HEK293 (cell line): ENCODE results near the gene STOML1.

Experiments used
- CTCF ChIA-PET: fragments of 350-600 bp; formaldehyde crosslinking; extraction: SDS; loops from one replicate; lab custom pipeline; 2021; ENCODE audit warnings: antibody characterized with exemption; lab: Yijun Ruan, JAX
- POLR2A ChIA-PET: fragments of 300-600 bp; formaldehyde crosslinking; extraction: SDS; loops from one replicate; lab custom pipeline; 2020; ENCODE audit warnings: antibody characterized with exemption, inconsistent platforms; lab: Yijun Ruan, JAX
- H3K27ac ChIP-seq: fragments of 200-500 bp; sonication (Bioruptor generic); 2 replicates; pipeline ENCODE4 v1.5.1; 2014; ENCODE audit warnings: low read depth, low read length, control low read depth, inconsistent platforms; ENCODE audit errors: extremely low read depth
- H3K36me3 ChIP-seq, 2 experiments: fragments of 200-500 bp in 1 of 2; sonication (Bioruptor generic) in 1 of 2; 1 replicate in 1 of 2; 2 replicates in 1 of 2; pipeline ENCODE4 v1.5.1; 2014 to 2017; ENCODE audit warnings: inconsistent platforms in 2 of 2, low read length in 2 of 2; ENCODE audit not compliant: control insufficient read depth in 2 of 2, insufficient read depth in 1 of 2
- H3K4me1 ChIP-seq: fragments of 200-500 bp; sonication (Bioruptor generic); 2 replicates; pipeline ENCODE4 v1.5.1; 2014; ENCODE audit warnings: mild to moderate bottlenecking, low read length, inconsistent platforms; ENCODE audit not compliant: control insufficient read depth, insufficient read depth
- H3K4me3 ChIP-seq: 2 replicates; pipeline ENCODE4 v1.5.1; 2011; ENCODE audit warnings: low read depth, mild to moderate bottlenecking, control low read depth, low read length, moderate library complexity
- H3K9me3 ChIP-seq: fragments of 200-500 bp; sonication (Bioruptor generic); 2 replicates; pipeline ENCODE4 v1.5.1; 2014; ENCODE audit warnings: low read depth, low read length, inconsistent platforms; ENCODE audit not compliant: control insufficient read depth, insufficient read depth
- PBX3 ChIP-seq: sonication (generic); formaldehyde crosslinking; IDR thresholded peaks from 2 replicates; pipeline ENCODE4 v1.8.1; 2022; ENCODE audit warnings: mild to moderate bottlenecking, moderate library complexity, missing genetic modification reagents
- REST ChIP-seq: fragments of 450-650 bp; formaldehyde crosslinking; IDR thresholded peaks from 2 replicates; pipeline ENCODE4 v1.5.1; 2016; ENCODE audit warnings: missing biosample characterization, missing genetic modification characterization
- SCRT1 ChIP-seq: fragments of 450-650 bp; formaldehyde crosslinking; IDR thresholded peaks from 2 replicates; pipeline ENCODE4 v1.5.1; 2016; ENCODE audit warnings: missing biosample characterization, missing genetic modification characterization, borderline replicate concordance
- SCRT2 ChIP-seq: fragments of 450-650 bp; formaldehyde crosslinking; IDR thresholded peaks from 2 replicates; pipeline ENCODE4 v1.5.1; 2016; ENCODE audit warnings: missing biosample characterization, missing genetic modification characterization
- SP3 ChIP-seq: fragments of 450-650 bp; formaldehyde crosslinking; IDR thresholded peaks from 2 replicates; pipeline ENCODE4 v1.5.1; 2016; ENCODE audit warnings: missing biosample characterization, missing genetic modification characterization
- ZFHX2 ChIP-seq: fragments of 450-650 bp; formaldehyde crosslinking; conservative IDR thresholded peaks from 2 replicates; pipeline ENCODE4 v1.5.1; 2016; ENCODE audit warnings: missing biosample characterization, missing genetic modification characterization
- ZNF140 ChIP-seq: fragments of 450-650 bp; formaldehyde crosslinking; IDR thresholded peaks from 2 replicates; pipeline ENCODE4 v1.5.1; 2016; ENCODE audit warnings: missing biosample characterization, missing genetic modification characterization
- ZNF16 ChIP-seq: fragments of 450-650 bp; formaldehyde crosslinking; IDR thresholded peaks from 2 replicates; pipeline ENCODE4 v1.5.1; 2016; ENCODE audit warnings: low read depth, missing biosample characterization, missing genetic modification characterization
- ZNF184 ChIP-seq: fragments of 450-650 bp; IDR thresholded peaks from 2 replicates; pipeline ENCODE4 v1.5.1; 2018; ENCODE audit warnings: missing biosample characterization, mild to moderate bottlenecking, missing genetic modification characterization
- ZNF266 ChIP-seq: fragments of 450-650 bp; formaldehyde crosslinking; IDR thresholded peaks from 2 replicates; pipeline ENCODE4 v1.5.1; 2016; ENCODE audit warnings: missing biosample characterization, missing genetic modification characterization, low read depth
- ZNF335 ChIP-seq: fragments of 450-650 bp; formaldehyde crosslinking; conservative IDR thresholded peaks from 2 replicates; pipeline ENCODE4 v1.5.1; 2016; ENCODE audit warnings: missing biosample characterization, missing genetic modification characterization
- ZNF473 ChIP-seq: fragments of 450-650 bp; formaldehyde crosslinking; IDR thresholded peaks from 2 replicates; pipeline ENCODE4 v1.5.1; 2017; ENCODE audit warnings: missing biosample characterization, missing genetic modification characterization
- ZNF510 ChIP-seq: fragments of 450-650 bp; formaldehyde crosslinking; IDR thresholded peaks from 2 replicates; pipeline ENCODE4 v1.5.1; 2018; ENCODE audit warnings: mild to moderate bottlenecking, missing genetic modification characterization, missing biosample characterization; ENCODE audit not compliant: insufficient replicate concordance
- ZNF571 ChIP-seq: fragments of 450-650 bp; formaldehyde crosslinking; IDR thresholded peaks from 2 replicates; pipeline ENCODE4 v1.5.0; 2017; ENCODE audit warnings: missing biosample characterization, missing genetic modification characterization
- ZNF692 ChIP-seq: fragments of 450-650 bp; formaldehyde crosslinking; IDR thresholded peaks from 2 replicates; pipeline ENCODE4 v1.5.1; 2016; ENCODE audit warnings: missing biosample characterization, missing genetic modification characterization
- ZNF76 ChIP-seq: fragments of 450-650 bp; formaldehyde crosslinking; IDR thresholded peaks from 2 replicates; pipeline ENCODE4; 2016; ENCODE audit warnings: low read depth, missing biosample characterization, missing genetic modification characterization, borderline replicate concordance
- ZSCAN23 ChIP-seq: fragments of 450-650 bp; formaldehyde crosslinking; IDR thresholded peaks from 2 replicates; pipeline ENCODE4 v1.5.1; 2016; ENCODE audit warnings: missing biosample characterization, missing genetic modification characterization
- TF ChIP-seq, protein P1 (sequence below): fragments of 450-650 bp; formaldehyde crosslinking; IDR thresholded peaks from 2 replicates; pipeline ENCODE4 v1.5.1; 2016; ENCODE audit warnings: missing biosample characterization, missing genetic modification characterization
- TF ChIP-seq, protein P2 (sequence below): fragments of 450-650 bp; formaldehyde crosslinking; IDR thresholded peaks from 2 replicates; pipeline ENCODE4 v1.5.1; 2016; ENCODE audit warnings: missing biosample characterization, missing genetic modification characterization, borderline replicate concordance

Gene STOML1

DNA sequence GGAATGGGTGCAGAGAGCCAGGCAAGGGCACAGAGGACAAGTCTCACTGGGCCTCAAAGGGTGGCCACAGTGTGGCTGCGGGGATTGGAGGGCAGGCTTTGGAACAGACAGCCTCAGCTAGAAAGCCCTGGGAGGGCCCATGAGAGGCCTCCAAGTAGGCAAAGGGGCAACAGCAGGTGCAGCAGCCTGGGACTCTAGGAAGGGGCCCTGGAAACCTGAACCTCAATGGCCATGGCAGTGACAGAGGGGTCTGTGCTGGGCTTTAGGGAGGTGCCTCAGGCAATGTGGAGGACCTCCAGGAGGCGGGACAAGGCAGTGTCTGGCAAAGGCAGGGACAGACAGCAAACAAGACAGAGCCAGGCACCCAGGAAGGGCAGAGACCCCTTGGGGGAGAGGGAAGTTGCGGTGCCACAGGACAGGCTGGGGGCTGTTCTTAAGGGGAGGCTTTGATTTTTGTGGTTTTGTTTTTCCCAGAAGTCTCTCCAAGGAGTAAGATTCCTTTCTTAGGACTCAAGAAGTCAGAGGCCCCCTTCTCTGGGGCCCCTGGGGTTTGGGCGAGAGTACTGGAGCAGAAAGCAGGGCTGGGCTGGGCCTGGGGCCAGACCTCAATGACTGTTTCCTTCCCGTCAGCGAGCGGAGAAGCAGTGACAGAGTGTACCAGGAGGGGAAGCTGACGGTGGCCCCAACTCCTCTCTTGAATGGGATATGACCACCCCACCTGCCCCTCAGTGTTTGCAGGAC lies 9.7 kb downstream of the STOML1 start (continued):
- peak; percentile 41; the same call in 1 of the 2 replicates for TF ChIP-seq ZNF692 (tag by site-specific recombination)
- peak; percentile 99 for TF ChIP-seq ZNF335 (tag by site-specific recombination)

DNA sequence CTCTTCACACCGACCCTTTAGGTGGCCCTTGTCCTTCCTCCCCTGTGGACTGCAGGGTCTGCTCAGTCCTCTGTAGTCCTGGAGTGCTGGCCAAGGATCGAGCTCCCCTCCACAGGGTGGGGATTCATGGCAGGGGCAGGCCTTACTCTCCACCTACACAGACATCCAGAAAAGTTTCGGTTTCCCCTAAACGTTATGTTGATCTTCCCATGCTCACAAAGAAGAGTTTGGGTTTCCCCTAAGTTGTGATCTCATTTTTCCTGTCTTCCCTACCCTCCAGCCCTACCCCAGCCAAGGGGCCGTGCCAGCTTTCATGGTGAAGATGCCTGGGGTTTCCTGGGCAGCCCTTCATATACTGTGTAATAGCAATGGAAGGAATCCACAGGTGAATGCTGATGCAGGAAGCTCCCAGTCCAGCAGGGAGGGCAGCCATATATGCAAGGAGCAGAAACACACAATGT lies 10.3 kb downstream of the STOML1 start:
- H3K9me3 ChIP-seq: no peaks in the 10 kb centered on the region
- ChIA-PET CTCF (interaction anchor here (0.6 to 2.6 kb wide), 7 partner anchors 9 to 340 kb away, joined by 3 to 20 read pairs (median 3); partner anchors contain the start of gene STOML1), POLR2A (interaction anchor here (0.7 to 1.2 kb wide), 2 partner anchors 13 to 60 kb away, joined by 3 read pairs; partner anchors contain the start of gene PML)
- H3K4me1 ChIP-seq: peaks cover 12% of the 10 kb centered on the region
- TF ChIP-seq ZNF571 (tag by site-specific recombination) (no peak), SCRT2 (tag by site-specific recombination) (peak; percentile 92), SCRT1 (tag by site-specific recombination) (peak; percentile 90)
- TF ChIP-seq, all 188 proteins: peak for 2
- Histone ChIP-seq H3K4me3 (no peak overlapping the region), H3K27ac (peak overlapping the region; percentile 24; the same call in 1 of the 2 replicates), H3K36me3 (peaks cover 0 to 9% of the 10 kb centered on the region in 2 experiments; a peak in 1 of 3 replicates)

GRCh38 chr15:73979636-73980035 lies 12.5 kb downstream of the STOML1 start:
- no peaks in the 10 kb centered on the region for H3K9me3 ChIP-seq
- H3K4me3 ChIP-seq: no peak overlapping the region
- CTCF ChIA-PET: interaction anchor here (1.1 to 10.4 kb wide), 5 partner anchors 13 to 342 kb away, joined by 3 to 118 read pairs (median 14); partner anchors contain the start of genes PML and STOML1
- H3K27ac ChIP-seq: no peak overlapping the region
- H3K36me3 ChIP-seq: peaks cover 0 to 8% of the 10 kb centered on the region in 2 experiments; a peak in 1 of 3 replicates
- H3K4me1 ChIP-seq: peaks cover 12% of the 10 kb centered on the region
- POLR2A ChIA-PET: interaction anchor here (0.6 kb wide), 2 partner anchors 58 to 155 kb away, joined by 3 read pairs; no protein-coding TSS in a partner anchor
- TF ChIP-seq SP3 (tag by site-specific recombination) (no peak), REST (tag by site-specific recombination) (no peak), ZNF140 (tag by site-specific recombination) (no peak), ZNF184 (tag by site-specific recombination) (no peak), ZNF510 (tag by site-specific recombination) (no peak), ZSCAN23 (no peak), PBX3 (CRISPR knock-in tag) (no peak), ZNF76 (tag by site-specific recombination) (no peak), ZFHX2 (tag by site-specific recombination) (no peak), ZNF266 (no peak), ZNF16 (tag by site-specific recombination) (no peak), ZNF473 (tag by site-specific recombination) (no peak), ZNF692 (tag by site-specific recombination) (no peak)
- TF ChIP-seq, protein P1, sequence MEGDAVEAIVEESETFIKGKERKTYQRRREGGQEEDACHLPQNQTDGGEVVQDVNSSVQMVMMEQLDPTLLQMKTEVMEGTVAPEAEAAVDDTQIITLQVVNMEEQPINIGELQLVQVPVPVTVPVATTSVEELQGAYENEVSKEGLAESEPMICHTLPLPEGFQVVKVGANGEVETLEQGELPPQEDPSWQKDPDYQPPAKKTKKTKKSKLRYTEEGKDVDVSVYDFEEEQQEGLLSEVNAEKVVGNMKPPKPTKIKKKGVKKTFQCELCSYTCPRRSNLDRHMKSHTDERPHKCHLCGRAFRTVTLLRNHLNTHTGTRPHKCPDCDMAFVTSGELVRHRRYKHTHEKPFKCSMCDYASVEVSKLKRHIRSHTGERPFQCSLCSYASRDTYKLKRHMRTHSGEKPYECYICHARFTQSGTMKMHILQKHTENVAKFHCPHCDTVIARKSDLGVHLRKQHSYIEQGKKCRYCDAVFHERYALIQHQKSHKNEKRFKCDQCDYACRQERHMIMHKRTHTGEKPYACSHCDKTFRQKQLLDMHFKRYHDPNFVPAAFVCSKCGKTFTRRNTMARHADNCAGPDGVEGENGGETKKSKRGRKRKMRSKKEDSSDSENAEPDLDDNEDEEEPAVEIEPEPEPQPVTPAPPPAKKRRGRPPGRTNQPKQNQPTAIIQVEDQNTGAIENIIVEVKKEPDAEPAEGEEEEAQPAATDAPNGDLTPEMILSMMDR (tag by site-specific recombination): no peak
- TF ChIP-seq, protein P2, sequence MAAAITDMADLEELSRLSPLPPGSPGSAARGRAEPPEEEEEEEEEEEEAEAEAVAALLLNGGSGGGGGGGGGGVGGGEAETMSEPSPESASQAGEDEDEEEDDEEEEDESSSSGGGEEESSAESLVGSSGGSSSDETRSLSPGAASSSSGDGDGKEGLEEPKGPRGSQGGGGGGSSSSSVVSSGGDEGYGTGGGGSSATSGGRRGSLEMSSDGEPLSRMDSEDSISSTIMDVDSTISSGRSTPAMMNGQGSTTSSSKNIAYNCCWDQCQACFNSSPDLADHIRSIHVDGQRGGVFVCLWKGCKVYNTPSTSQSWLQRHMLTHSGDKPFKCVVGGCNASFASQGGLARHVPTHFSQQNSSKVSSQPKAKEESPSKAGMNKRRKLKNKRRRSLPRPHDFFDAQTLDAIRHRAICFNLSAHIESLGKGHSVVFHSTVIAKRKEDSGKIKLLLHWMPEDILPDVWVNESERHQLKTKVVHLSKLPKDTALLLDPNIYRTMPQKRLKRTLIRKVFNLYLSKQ (tag by site-specific recombination): no peak
